OCI-LY7 (cell line): ENCODE data around the gene MAPK4. TPM values are rescaled to one million over a fixed set of nuclear protein-coding genes. Genes with fewer than 3 reads are reported as not detected.

Experiments
- BruUV-seq: library from RNA; stranded (reverse); fragments of 400-500 nt; replicated peaks from 2 replicates; lab custom pipeline; 2021; lab: Mats Ljungman, UMichigan
- CTCF ChIA-PET: fragments of 300-600 bp; sonication (Branson Sonifier 250); formaldehyde crosslinking; loops from one replicate; lab custom pipeline; 2022; ENCODE audit warnings: antibody characterized with exemption; ENCODE audit not compliant: unreplicated experiment; lab: Charles Lee
- POLR2A ChIA-PET: fragments of 300-600 bp; sonication (Branson Sonifier 250); formaldehyde crosslinking; loops from one replicate; lab custom pipeline; 2022; ENCODE audit warnings: antibody characterized with exemption; lab: Charles Lee
- DNase-seq: peaks from one replicate; pipeline ENCODE4 v3.0.0-alpha.2; 2015; ENCODE audit warnings: low spot score
- H2AFZ ChIP-seq: fragments of 200-600 bp; sonication (generic), shearing (Covaris generic); 2 replicates; pipeline ENCODE4 v1.6.1; 2014; ENCODE audit warnings: mild to moderate bottlenecking, antibody characterized with exemption, low read length, moderate library complexity
- H3K27ac ChIP-seq: fragments of 200-600 bp; sonication (generic); 2 replicates; pipeline ENCODE4 v1.5.1; 2014; ENCODE audit warnings: mixed run types, low read depth, mild to moderate bottlenecking, moderate library complexity, low read length, inconsistent platforms; ENCODE audit not compliant: poor library complexity, severe bottlenecking
- H3K36me3 ChIP-seq: fragments of 200-600 bp; sonication (generic); 2 replicates; pipeline ENCODE4 v1.6.1; 2014; ENCODE audit warnings: mild to moderate bottlenecking, antibody characterized with exemption, low read length, moderate library complexity, mixed read lengths; ENCODE audit not compliant: insufficient read depth
- H3K4me1 ChIP-seq: fragments of 200-600 bp; sonication (generic); 2 replicates; pipeline ENCODE4 v1.5.1; 2014; ENCODE audit warnings: mild to moderate bottlenecking, low read length; ENCODE audit not compliant: insufficient read depth, poor library complexity, severe bottlenecking
- H3K4me2 ChIP-seq: fragments of 200-600 bp; sonication (generic); 2 replicates; pipeline ENCODE4 v1.6.1; 2014; ENCODE audit warnings: mild to moderate bottlenecking, low read length
- H3K4me3 ChIP-seq: fragments of 200-600 bp; sonication (generic); 2 replicates; pipeline ENCODE4 v1.5.1; 2014; ENCODE audit warnings: mild to moderate bottlenecking, low read depth, low read length; ENCODE audit not compliant: poor library complexity, severe bottlenecking
- H3K79me2 ChIP-seq: fragments of 200-600 bp; sonication (generic); 2 replicates; pipeline ENCODE4 v1.6.1; 2016; ENCODE audit warnings: low read depth, mild to moderate bottlenecking, low read length, moderate library complexity, mixed read lengths; ENCODE audit not compliant: insufficient read depth
- H3K9me2 ChIP-seq: fragments of 200-600 bp; sonication (generic); 2 replicates; pipeline ENCODE4 v1.6.1; 2016; ENCODE audit warnings: mild to moderate bottlenecking, low read length, mixed read lengths; ENCODE audit not compliant: insufficient read depth
- H3K9me3 ChIP-seq: fragments of 200-600 bp; sonication (generic); 2 replicates; pipeline ENCODE4 v1.6.1; 2014; ENCODE audit warnings: mild to moderate bottlenecking, mixed run types, low read length, mixed read lengths
- H4K20me1 ChIP-seq: fragments of 200-600 bp; sonication (generic); 2 replicates; pipeline ENCODE4 v1.6.1; 2014; ENCODE audit warnings: mild to moderate bottlenecking, antibody characterized with exemption, low read length, moderate library complexity, mixed read lengths; ENCODE audit not compliant: insufficient read depth
- CTCF ChIP-seq: fragments of 200-600 bp; sonication (generic); conservative IDR thresholded peaks from 2 replicates; pipeline ENCODE4 v1.5.1; 2014; ENCODE audit warnings: mild to moderate bottlenecking, antibody characterized with exemption, low read length, moderate library complexity, mixed read lengths
- EZH2phosphoT487 ChIP-seq: fragments of 200-600 bp; sonication (generic); IDR thresholded peaks from 2 replicates; pipeline ENCODE4 v1.6.1; 2018; ENCODE audit warnings: low read depth, borderline replicate concordance, mild to moderate bottlenecking, mixed run types, antibody characterized with exemption, low read length, moderate library complexity, mixed read lengths
- intact Hi-C: fragments of 100-400 bp; cut with micrococcal nuclease; formaldehyde crosslinking; loops from one replicate; pipeline ENCODE4 v1.10.0; 2022; ENCODE audit not compliant: unreplicated experiment
- total RNA-seq, 2 experiments: library from RNA; depleted of rRNA in 1 of 2; stranded (reverse); fragments of >200 nt in 1 of 2; shearing (Covaris generic) in 1 of 2; gene quantifications; 2 replicates each; pipeline ENCODE4 v1.2.3, GENCODE V29; 2014 to 2022

MAPK4 gene
- total RNA-seq, 2 experiments from 2014 or later = not detected

GRCh38 chr18:50682852-50683251 is 123.0 kb downstream of the MAPK4 start:
- BruUV-seq = no TSS peak
- POLR2A ChIA-PET = no interaction called here

GRCh38 chr18:50686409-50686808 is 126.5 kb downstream of the MAPK4 start:
- no peaks in the 10 kb centered on the region for H3K79me2 ChIP-seq
- H3K27ac ChIP-seq = no peak overlapping the region
- H3K9me3 ChIP-seq = no peaks in the 10 kb centered on the region
- POLR2A ChIA-PET = no interaction called here
- H3K9me2 ChIP-seq = no peaks in the 10 kb centered on the region
- no peak for TF ChIP-seq EZH2phosphoT487
- TF ChIP-seq CTCF = no peak
- H3K4me2 ChIP-seq = no peak overlapping the region
- no TSS peak for BruUV-seq
- H4K20me1 ChIP-seq = no peaks in the 10 kb centered on the region
- no peak overlapping the region for H2AFZ ChIP-seq
- intact Hi-C loops = no loop called here
- no peaks in the 10 kb centered on the region for H3K4me1 ChIP-seq
- no peaks in the 10 kb centered on the region for H3K36me3 ChIP-seq
- no peak for DNase-seq
- CTCF ChIA-PET = no interaction called here
- H3K4me3 ChIP-seq = no peak overlapping the region

More at GRCh38 chr18:50682852-50683251, 123.0 kb downstream of the MAPK4 start:
- Histone ChIP-seq H3K4me3 (no peak overlapping the region), H3K9me2 (no peaks in the 10 kb centered on the region), H3K79me2 (no peaks in the 10 kb centered on the region), H3K36me3 (no peaks in the 10 kb centered on the region), H3K4me2 (no peak overlapping the region), H4K20me1 (no peaks in the 10 kb centered on the region), H2AFZ (no peak overlapping the region), H3K9me3 (no peaks in the 10 kb centered on the region), H3K27ac (no peak overlapping the region), H3K4me1 (no peaks in the 10 kb centered on the region)
- CTCF ChIA-PET = no interaction called here
- no peak for TF ChIP-seq CTCF
- DNase-seq = no peak
- intact Hi-C loops = no loop called here

GRCh38 chr18:50687491-50687890 is 127.6 kb downstream of the MAPK4 start:
- H3K27ac ChIP-seq = no peak overlapping the region
- no peak overlapping the region for H3K4me2 ChIP-seq
- ChIA-PET POLR2A (interaction anchor here (0.8 kb wide), 1 partner anchor 546 kb away, joined by 3 read pairs; no protein-coding TSS in a partner anchor), CTCF (no interaction called here)
- no peak for DNase-seq
- no peaks in the 10 kb centered on the region for H3K4me1 ChIP-seq
- no peak overlapping the region for H2AFZ ChIP-seq
- no peaks in the 10 kb centered on the region for H3K9me2 ChIP-seq
- no peak overlapping the region for H3K4me3 ChIP-seq
- no peaks in the 10 kb centered on the region for H4K20me1 ChIP-seq
- H3K79me2 ChIP-seq = no peaks in the 10 kb centered on the region
- BruUV-seq = no TSS peak
- no peaks in the 10 kb centered on the region for H3K9me3 ChIP-seq
- no peaks in the 10 kb centered on the region for H3K36me3 ChIP-seq
- intact Hi-C loops = no loop called here
- TF ChIP-seq CTCF (no peak), EZH2phosphoT487 (no peak)
